Neural progenitor cell (in vitro differentiated cells): ENCODE data around the gene CYP2A7. TPM values are rescaled to one million over a fixed set of nuclear protein-coding genes. Genes with fewer than 3 reads are reported as not detected.
A peak's percentile ranks its signal among the peaks of the same experiment; 100 is the strongest.
"Not testable (repeated sequence)": the region's sequence is repeated elsewhere in the genome, so short reads cannot be mapped to it uniquely, and the experiment has no call there.

Experiments used
- DNase-seq: peaks from one replicate; pipeline ENCODE4 v3.0.0-alpha.2; 2016; ENCODE audit warnings: low spot score
- H2AFZ ChIP-seq: fragments of 200-600 bp; sonication (generic); replicated peaks from 2 replicates; pipeline ENCODE4 v1.6.1; 2016; ENCODE audit warnings: antibody characterized with exemption
- H3F3A ChIP-seq: fragments of 200-600 bp; sonication (generic); 2 replicates; pipeline ENCODE4 v1.6.1; 2016; ENCODE audit warnings: antibody characterized with exemption, low read depth
- H3K27ac ChIP-seq: fragments of 200-600 bp; sonication (generic); 2 replicates; pipeline ENCODE4 v1.5.1; 2016; ENCODE audit warnings: mild to moderate bottlenecking
- H3K27me3 ChIP-seq: fragments of 200-600 bp; sonication (generic); 2 replicates; pipeline ENCODE4 v1.6.1; 2016; ENCODE audit warnings: mild to moderate bottlenecking, moderate library complexity
- H3K36me3 ChIP-seq: fragments of 200-600 bp; sonication (generic); 2 replicates; pipeline ENCODE4 v1.5.1; 2016
- H3K4me1 ChIP-seq: fragments of 200-600 bp; sonication (generic); 2 replicates; pipeline ENCODE4 v1.6.1; 2016; ENCODE audit warnings: mixed run types
- H3K4me2 ChIP-seq: fragments of 200-600 bp; sonication (generic); 2 replicates; pipeline ENCODE4 v1.6.1; 2016
- H3K4me3 ChIP-seq: fragments of 200-600 bp; sonication (generic); 2 replicates; pipeline ENCODE4 v1.5.1; 2016
- H3K79me2 ChIP-seq: fragments of 200-600 bp; sonication (generic); 2 replicates; pipeline ENCODE4 v1.6.1; 2016; ENCODE audit warnings: low read depth
- H3K9ac ChIP-seq: fragments of 200-600 bp; sonication (generic); 2 replicates; pipeline ENCODE4 v1.6.1; 2016
- H3K9me3 ChIP-seq: fragments of 200-600 bp; sonication (generic); 2 replicates; pipeline ENCODE4 v1.5.1; 2016; ENCODE audit warnings: low read depth
- H4K20me1 ChIP-seq: fragments of 200-600 bp; sonication (generic); 2 replicates; pipeline ENCODE4 v1.6.1; 2016; ENCODE audit warnings: low read depth
- H3K27ac Mint-ChIP-seq: 3 replicates; pipeline ENCODE4 v1.8.0; 2021; ENCODE audit warnings: mixed read lengths
- H3K27me3 Mint-ChIP-seq: 2 replicates; pipeline ENCODE4 v1.8.0; 2022; ENCODE audit warnings: low read depth, mild to moderate bottlenecking, inconsistent platforms, moderate library complexity, mixed read lengths; ENCODE audit not compliant: insufficient read depth
- H3K36me3 Mint-ChIP-seq: 3 replicates; pipeline ENCODE4 v1.8.0; 2021; ENCODE audit warnings: mixed read lengths
- H3K4me1 Mint-ChIP-seq: 3 replicates; pipeline ENCODE4 v1.8.0; 2021; ENCODE audit warnings: mixed read lengths
- H3K4me3 Mint-ChIP-seq: 3 replicates; pipeline ENCODE4 v1.8.0; 2021; ENCODE audit warnings: mild to moderate bottlenecking, moderate library complexity, mixed read lengths
- H3K9me3 Mint-ChIP-seq: 3 replicates; pipeline ENCODE4 v1.8.0; 2020; ENCODE audit warnings: mixed read lengths
- EZH2 ChIP-seq: fragments of 200-600 bp; sonication (generic); IDR thresholded peaks from 2 replicates; pipeline ENCODE4 v1.6.1; 2017; ENCODE audit warnings: antibody characterized with exemption, mild to moderate bottlenecking, moderate library complexity
- EZH2phosphoT487 ChIP-seq: fragments of 200-600 bp; sonication (generic); IDR thresholded peaks from 2 replicates; pipeline ENCODE4 v1.6.1; 2017; ENCODE audit warnings: antibody characterized with exemption
- total RNA-seq: library from RNA; depleted of rRNA; stranded (reverse); fragments of >200 nt; gene quantifications from 2 replicates; pipeline ENCODE4 v1.2.3, GENCODE V29; 2015; ENCODE audit warnings: low replicate concordance
- TF ChIP-seq, protein P1 (sequence below): fragments of 200-600 bp; sonication (generic); IDR thresholded peaks from 2 replicates; pipeline ENCODE4 v1.5.1; 2017; ENCODE audit warnings: antibody characterized with exemption, mild to moderate bottlenecking

The CYP2A7 gene
- total RNA-seq, 1 donor from 2014 or later, result not detected

DNA sequence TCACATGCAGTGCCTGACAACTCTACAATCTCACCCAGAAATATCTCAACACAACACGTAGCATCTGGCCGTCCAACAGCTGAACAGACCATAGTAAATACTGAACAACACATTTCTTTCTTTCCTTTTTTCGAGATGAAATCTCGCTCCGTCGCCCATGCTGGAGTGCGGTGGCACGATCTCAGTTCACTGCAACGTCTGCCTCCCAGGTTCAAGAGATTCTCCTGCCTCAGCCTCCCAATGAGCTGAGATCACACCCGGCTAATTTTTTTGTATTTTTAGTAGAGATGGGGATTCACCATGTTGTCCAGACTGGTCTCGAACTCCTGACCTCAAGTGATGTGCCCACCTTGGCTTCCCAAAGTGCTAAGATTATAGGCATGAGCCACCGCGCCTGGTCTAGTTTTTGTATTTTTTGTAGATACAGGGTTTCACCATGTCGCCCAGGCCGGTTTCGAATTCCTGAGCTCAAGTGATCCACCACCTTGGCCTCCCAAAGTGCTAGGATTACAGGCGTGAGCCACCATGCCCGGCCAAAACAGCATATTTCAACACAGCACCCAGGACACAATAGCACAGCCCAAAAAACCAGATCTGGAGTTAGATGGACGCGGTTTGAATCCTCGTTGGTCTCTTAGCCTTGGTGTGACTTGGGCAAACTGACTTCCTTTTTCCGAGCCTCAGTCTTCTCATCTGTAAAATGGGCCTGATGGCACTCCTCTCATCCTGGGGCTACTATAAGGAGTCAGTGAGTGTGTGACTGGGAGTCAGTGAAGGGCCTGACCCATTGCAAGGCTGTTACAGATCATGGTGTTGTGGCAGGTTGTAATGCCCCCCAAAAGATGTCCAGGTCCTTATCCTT is 54.4 kb downstream of the CYP2A7 start:
- Histone ChIP-seq H3F3A (no peaks in the 10 kb centered on the region), H3K4me2 (no peak overlapping the region), H3K36me3 (no peaks in the 10 kb centered on the region), H3K4me1 (peaks cover 7% of the 10 kb centered on the region), H3K27me3 (no peaks in the 10 kb centered on the region), H3K9me3 (no peaks in the 10 kb centered on the region), H3K79me2 (no peaks in the 10 kb centered on the region), H2AFZ (no peak overlapping the region), H4K20me1 (no peaks in the 10 kb centered on the region), H3K9ac (no peak overlapping the region), H3K27ac (no peak overlapping the region), H3K4me3 (no peak overlapping the region)
- DNase-seq, result no peak
- no peak overlapping the region for H3K4me3 Mint-ChIP-seq
- no peaks in the 10 kb centered on the region for H3K9me3 Mint-ChIP-seq
- no peak overlapping the region for H3K27ac Mint-ChIP-seq
- H3K27me3 Mint-ChIP-seq, result peaks cover 2% of the 10 kb centered on the region
- no peak for TF ChIP-seq EZH2phosphoT487
- TF ChIP-seq EZH2, result no peak
- TF ChIP-seq, protein P1, sequence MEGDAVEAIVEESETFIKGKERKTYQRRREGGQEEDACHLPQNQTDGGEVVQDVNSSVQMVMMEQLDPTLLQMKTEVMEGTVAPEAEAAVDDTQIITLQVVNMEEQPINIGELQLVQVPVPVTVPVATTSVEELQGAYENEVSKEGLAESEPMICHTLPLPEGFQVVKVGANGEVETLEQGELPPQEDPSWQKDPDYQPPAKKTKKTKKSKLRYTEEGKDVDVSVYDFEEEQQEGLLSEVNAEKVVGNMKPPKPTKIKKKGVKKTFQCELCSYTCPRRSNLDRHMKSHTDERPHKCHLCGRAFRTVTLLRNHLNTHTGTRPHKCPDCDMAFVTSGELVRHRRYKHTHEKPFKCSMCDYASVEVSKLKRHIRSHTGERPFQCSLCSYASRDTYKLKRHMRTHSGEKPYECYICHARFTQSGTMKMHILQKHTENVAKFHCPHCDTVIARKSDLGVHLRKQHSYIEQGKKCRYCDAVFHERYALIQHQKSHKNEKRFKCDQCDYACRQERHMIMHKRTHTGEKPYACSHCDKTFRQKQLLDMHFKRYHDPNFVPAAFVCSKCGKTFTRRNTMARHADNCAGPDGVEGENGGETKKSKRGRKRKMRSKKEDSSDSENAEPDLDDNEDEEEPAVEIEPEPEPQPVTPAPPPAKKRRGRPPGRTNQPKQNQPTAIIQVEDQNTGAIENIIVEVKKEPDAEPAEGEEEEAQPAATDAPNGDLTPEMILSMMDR, result no peak
- peaks cover 12% of the 10 kb centered on the region for H3K4me1 Mint-ChIP-seq
- H3K36me3 Mint-ChIP-seq, result peaks cover 12% of the 10 kb centered on the region

DNA sequence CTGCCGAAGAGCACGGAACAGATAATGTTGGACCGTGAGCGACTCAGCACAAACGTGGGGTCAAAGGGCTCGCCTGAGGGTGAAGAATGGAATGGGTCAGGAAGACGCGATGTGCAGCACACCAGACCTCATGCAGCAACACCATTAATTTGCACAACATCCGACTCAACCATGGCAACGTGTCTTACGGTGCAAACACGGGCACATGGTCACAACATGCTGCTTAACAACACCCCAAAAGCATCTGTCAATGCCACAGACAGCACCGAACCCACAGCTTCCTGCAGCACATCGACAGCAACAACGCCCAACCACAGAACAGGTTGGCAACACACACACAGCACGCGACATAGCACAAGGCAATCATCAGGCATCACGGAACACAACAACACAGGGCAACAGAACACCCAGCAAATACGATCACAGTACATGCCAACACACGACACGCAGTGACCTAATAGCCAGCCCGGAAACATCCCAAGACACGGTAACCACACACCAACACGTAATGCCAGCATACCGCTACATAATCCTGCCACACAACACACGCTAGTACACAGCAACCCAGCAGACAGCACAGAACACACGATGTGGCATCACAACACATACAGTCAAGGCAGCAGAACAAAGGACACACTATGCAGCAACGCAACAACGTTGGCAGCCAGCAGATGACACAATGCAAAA is 55.2 kb downstream of the CYP2A7 start:
- H3K4me3 Mint-ChIP-seq, H3K36me3 ChIP-seq, H3K9me3 Mint-ChIP-seq, H3K79me2 ChIP-seq, H3K4me1 ChIP-seq, H3K4me3 ChIP-seq, DNase-seq, H3K9me3 ChIP-seq, H4K20me1 ChIP-seq, H3K4me2 ChIP-seq, H2AFZ ChIP-seq, H3K27me3 ChIP-seq, H3F3A ChIP-seq, H3K27me3 Mint-ChIP-seq, H3K9ac ChIP-seq, H3K27ac ChIP-seq: not testable (repeated sequence)
- Mint-ChIP-seq H3K36me3 (peaks cover 12% of the 10 kb centered on the region), H3K4me1 (peaks cover 18% of the 10 kb centered on the region), H3K27ac (peak overlapping the region; percentile 13)

DNA sequence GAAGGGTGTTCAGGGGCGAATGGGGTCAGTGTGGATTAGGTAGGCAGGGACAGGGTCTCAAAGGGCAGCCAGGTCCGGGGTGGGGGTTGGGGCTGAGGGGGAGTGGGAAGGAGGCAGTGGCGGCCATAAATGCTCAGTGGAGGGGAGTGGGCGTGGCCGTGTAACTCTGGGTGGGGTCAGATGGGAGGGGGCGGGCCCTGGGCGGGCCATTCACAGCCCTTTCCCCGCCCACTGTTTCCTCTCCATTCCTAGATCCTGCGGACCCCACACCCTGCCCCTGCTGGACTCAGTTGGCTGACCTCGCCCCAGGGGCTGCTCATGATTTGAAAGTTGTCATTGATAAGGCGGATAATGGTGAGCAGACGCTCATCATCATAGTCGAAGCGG is 55.7 kb downstream of the CYP2A7 start:
- H3K9me3 ChIP-seq, H3K27me3 ChIP-seq, H3K27ac ChIP-seq, H3K4me3 ChIP-seq, H3F3A ChIP-seq, H3K9ac ChIP-seq, H3K79me2 ChIP-seq, H3K9me3 Mint-ChIP-seq, DNase-seq, H3K27ac Mint-ChIP-seq, H3K4me1 ChIP-seq, H4K20me1 ChIP-seq, H2AFZ ChIP-seq, H3K4me2 ChIP-seq, H3K27me3 Mint-ChIP-seq, H3K4me3 Mint-ChIP-seq, H3K36me3 ChIP-seq: not testable (repeated sequence)
- Mint-ChIP-seq H3K36me3 (peaks cover 12% of the 10 kb centered on the region), H3K4me1 (peaks cover 18% of the 10 kb centered on the region)

DNA sequence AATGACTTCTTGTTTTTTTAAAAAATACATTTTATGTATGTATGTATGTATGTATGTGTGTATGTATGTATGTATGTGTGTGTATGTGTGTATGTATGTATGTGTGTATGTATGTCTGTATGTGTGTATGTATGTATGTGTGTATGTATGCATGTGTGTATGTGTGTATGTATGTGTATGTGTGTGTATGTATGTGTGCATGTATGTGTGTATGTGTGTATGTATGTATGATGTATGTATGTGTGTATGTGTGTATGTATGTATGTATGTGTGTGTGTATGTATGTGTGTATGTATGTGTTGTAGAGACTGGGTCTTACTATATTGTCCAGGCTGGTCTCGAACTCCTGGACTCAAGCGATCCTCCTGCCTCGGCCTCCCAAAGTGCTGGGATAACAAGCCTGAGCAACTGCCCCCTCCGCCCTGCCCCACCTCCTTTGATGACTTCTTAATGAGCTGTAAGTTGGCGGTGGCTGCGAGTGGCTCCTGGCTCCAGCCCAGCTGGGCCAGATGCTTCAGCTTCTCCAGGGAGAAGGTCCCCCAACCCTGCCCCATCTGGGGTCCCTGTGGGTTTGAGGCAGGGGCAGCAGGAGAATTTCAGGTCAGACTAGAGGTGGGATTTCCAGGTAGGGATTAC is 56.5 kb downstream of the CYP2A7 start:
- not testable (repeated sequence) for H3K9me3 ChIP-seq, H3K4me3 Mint-ChIP-seq, H3K27me3 Mint-ChIP-seq, H3K9ac ChIP-seq, H4K20me1 ChIP-seq, H3K36me3 Mint-ChIP-seq, H2AFZ ChIP-seq, H3K9me3 Mint-ChIP-seq, H3K27ac Mint-ChIP-seq, DNase-seq, H3F3A ChIP-seq, H3K4me3 ChIP-seq, H3K36me3 ChIP-seq, H3K27me3 ChIP-seq, H3K4me1 ChIP-seq, H3K79me2 ChIP-seq, H3K4me2 ChIP-seq, H3K27ac ChIP-seq
- peaks cover 18% of the 10 kb centered on the region for H3K4me1 Mint-ChIP-seq

Other genes with a start within 250 kb of the CYP2A7 start
- gene NUMBL, start 191.6 kb downstream of the CYP2A7 start, total RNA-seq, result 6.4 and 19.8 TPM in 2 replicates
- 27.7 and 89.7 TPM in 2 replicates for gene COQ8B, start 165.3 kb downstream of the CYP2A7 start, total RNA-seq
- gene ITPKC, start 165.1 kb downstream of the CYP2A7 start, total RNA-seq, result 6.5 and 12.4 TPM in 2 replicates
- 1.9 and 4.3 TPM in 2 replicates for gene ACTMAP, start 131.8 kb downstream of the CYP2A7 start, total RNA-seq
- gene SNRPA, start 131.0 kb downstream of the CYP2A7 start, total RNA-seq, result 112 and 179 TPM in 2 replicates
- not detected in 2 replicates for gene MIA, start 106.7 kb downstream of the CYP2A7 start, total RNA-seq
- 12.9 and 27.0 TPM in 2 replicates for gene RAB4B, start 104.0 kb downstream of the CYP2A7 start, total RNA-seq
- 27.0 and 97.3 TPM in 2 replicates for gene EGLN2, start 83.0 kb downstream of the CYP2A7 start, total RNA-seq
- gene CYP2A6, start 31.8 kb downstream of the CYP2A7 start, total RNA-seq, result not detected in 2 replicates
- gene CYP2B6, start 109.1 kb upstream of the CYP2A7 start, total RNA-seq, result not detected in 2 replicates
- gene CYP2A13, start 206.2 kb upstream of the CYP2A7 start, total RNA-seq, result not detected in 2 replicates
- gene CYP2F1, start 232.2 kb upstream of the CYP2A7 start, total RNA-seq, result not detected in 2 replicates